ENCODE data around the gene EFR3B. TPM values are rescaled to one million over a fixed set of nuclear protein-coding genes. Genes with fewer than 3 reads are reported as not detected.
A peak's percentile ranks its signal among the peaks of the same experiment; 100 is the strongest.

EFR3B gene
- 1.5 and 1.9 TPM in 2 replicates for polyA plus RNA-seq (2012; rRNA removed)
- polyA plus RNA-seq (2012; cell fraction: cytosol; rRNA removed) = 0.98 and 1.4 TPM in 2 replicates
- polyA plus RNA-seq (2012; cell fraction: nucleus; rRNA removed) = 3.6 and 3.7 TPM in 2 replicates

- H3K9me2 ChIP-seq = no peaks in the 10 kb centered on the region
- WGBS (ENCODE audit: low lambda C conversion rate) = 2% methylated on average over 8 of the region's 54 CpGs
- H4K20me1 ChIP-seq (ENCODE audit: insufficient read depth) = no peaks in the 10 kb centered on the region
- H3K9me3 ChIP-seq = no peaks in the 10 kb centered on the region
- DNase-seq = peak; percentile 100
- H3K4me3 ChIP-seq (ENCODE audit: low read depth in 2 of 2, low read length in 1 of 2) = peak within 1 kb of the TSS; percentile 82 to 89
- H3K4me1 ChIP-seq (ENCODE audit: control insufficient read depth in 1 of 2, insufficient read depth in 2 of 2, low read depth in 1 of 2, low read length in 1 of 2) = peaks cover 11 to 21% of the 10 kb centered on the region in 2 experiments; a peak in 3 of 4 replicates
- H3K9ac ChIP-seq = peak within 1 kb of the TSS; percentile 87
- ChIA-PET CTCF (interaction anchor here (0.8 to 7.0 kb wide), 13 partner anchors 10 to 88 kb away, joined by 3 to 49 read pairs (median 4); no protein-coding TSS in a partner anchor), POLR2A (interaction anchor here (1.0 to 1.3 kb wide), 2 partner anchors 57 to 67 kb away, joined by 3 read pairs; no protein-coding TSS in a partner anchor)
- H3K27me3 ChIP-seq (ENCODE audit: insufficient read depth) = no peaks in the 10 kb centered on the region
- H3K79me2 ChIP-seq (ENCODE audit: insufficient read depth) = peaks cover 5% of the 10 kb centered on the region; the same call in 1 of the 2 replicates
- peak within 1 kb of the TSS; percentile 51 to 89 for H3K27ac ChIP-seq (ENCODE audit: low read depth in 2 of 2, low read length in 1 of 2)
- peak within 1 kb of the TSS; percentile 100 for H3K4me2 ChIP-seq
- TF ChIP-seq EP300 (IDR thresholded peaks at IDR 0.05; ENCODE audit: borderline replicate concordance in 1 of 2, low read depth in 1 of 2, low read length in 1 of 2) (peak in 1 of 2 experiments; percentile 7; a peak in 1 of 4 replicates), ELF1 (IDR thresholded peaks at IDR 0.05) (no peak), FOXJ3 (CRISPR knock-in tag; IDR thresholded peaks at IDR 0.05) (no peak), POLR2AphosphoS5 (IDR thresholded peaks at IDR 0.05; ENCODE audit: low read depth, low read length) (no peak), CTCF (IDR thresholded peaks at IDR 0.05) (no peak), ZBTB33 (IDR thresholded peaks at IDR 0.05; ENCODE audit: borderline replicate concordance, low read depth) (no peak), SMC3 (IDR thresholded peaks at IDR 0.05; ENCODE audit: low read depth, low read length) (no peak), TAF1 (IDR thresholded peaks at IDR 0.05; ENCODE audit: borderline replicate concordance, low read depth, low read length) (peak; percentile 37; the same call in 1 of the 2 replicates), RXRA (IDR thresholded peaks at IDR 0.05; ENCODE audit: borderline replicate concordance, low read depth) (no peak), EZH2phosphoT487 (IDR thresholded peaks at IDR 0.05; ENCODE audit: borderline replicate concordance, low read depth) (no peak), RCOR1 (IDR thresholded peaks at IDR 0.05; ENCODE audit: low read length) (no peak), NRF1 (IDR thresholded peaks at IDR 0.05; ENCODE audit: low read depth, low read length) (peak; percentile 58), GABPA (IDR thresholded peaks at IDR 0.05; ENCODE audit: low read depth) (no peak), PBX3 (IDR thresholded peaks at IDR 0.05) (peak; percentile 3; the same call in 1 of the 2 replicates), FOXM1 (IDR thresholded peaks at IDR 0.05; ENCODE audit: low read depth) (no peak)
- H3F3A ChIP-seq (replicated peaks; ENCODE audit: insufficient read depth) = peaks cover 15% of the 10 kb centered on the region
- peak within 1 kb of the TSS; percentile 95 for H2AFZ ChIP-seq (ENCODE audit: low read depth)
- no peaks in the 10 kb centered on the region for H3K36me3 ChIP-seq (replicated peaks in 1 of 2; ENCODE audit: control insufficient read depth in 1 of 2, insufficient read depth in 2 of 2, low read length in 1 of 2)
These were observed at the start of gene EFR3B for GRCh38 chr2:25041928-25042320. Gene EFR3B, plus strand, starts transcription at chr2:25042076. Its CDS starts 237 bp downstream, at chr2:25042313.

All from SK-N-SH (cell line).